ENCODE measurements around the gene IGF2BP1. TPM values are rescaled to one million over a fixed set of nuclear protein-coding genes. Genes with fewer than 3 reads are reported as not detected.
"Not testable (repeated sequence)": the region's sequence is repeated elsewhere in the genome, so short reads cannot be mapped to it uniquely, and the experiment has no call there.

The IGF2BP1 gene
- total RNA-seq, 1 donor from 2014 or later = 0.20 TPM

- DNase-seq (ENCODE audit: low read depth in 2 of 2) = no peak
Measured at GRCh38 chr17:48995974-48996721, 1.0 kb upstream of the IGF2BP1 start.

- no peak for DNase-seq (ENCODE audit: low read depth in 2 of 2)
Measured at GRCh38 chr17:48996722-48997102, 473 bp upstream of the IGF2BP1 start.

DNA sequence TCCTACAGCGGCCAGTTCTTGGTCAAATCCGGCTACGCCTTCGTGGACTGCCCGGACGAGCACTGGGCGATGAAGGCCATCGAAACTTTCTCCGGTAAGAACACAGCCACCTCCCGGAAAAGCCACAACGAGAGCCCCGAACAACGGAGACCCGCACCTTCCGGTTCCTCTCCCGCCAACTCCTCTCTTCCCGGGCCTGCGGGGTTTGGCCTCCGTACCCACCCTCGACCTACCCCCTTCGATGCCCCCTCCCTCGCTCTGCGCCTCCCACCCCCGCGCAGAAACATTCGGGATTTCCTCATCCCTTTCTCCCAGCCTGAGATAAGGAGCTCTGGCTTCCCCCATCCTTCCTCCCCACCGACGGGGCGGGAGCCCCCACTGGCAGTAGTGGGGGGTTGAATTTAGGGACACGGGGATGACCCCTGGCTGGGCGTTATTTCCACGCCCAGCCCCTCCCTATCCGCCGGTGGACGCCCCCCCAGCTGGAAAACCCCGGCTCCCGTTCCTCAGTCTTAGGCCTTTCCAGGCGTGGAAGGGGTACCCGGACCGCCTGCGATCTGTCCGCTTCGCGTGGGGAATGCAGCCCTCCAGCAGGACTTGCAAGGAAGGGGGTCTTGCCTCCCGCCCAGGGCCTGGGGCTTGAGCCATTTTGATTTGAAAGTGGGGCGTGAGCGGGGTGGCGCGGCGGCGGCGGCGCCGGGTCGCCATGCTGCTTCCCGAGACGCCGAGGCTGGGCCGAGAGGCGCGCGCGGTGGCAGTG lies 822 bp downstream of the IGF2BP1 start:
- no peak for DNase-seq (ENCODE audit: low read depth in 2 of 2)

GRCh38 chr17:48998587-48999440 lies 1.6 kb downstream of the IGF2BP1 start:
- DNase-seq (ENCODE audit: low read depth in 2 of 2) = no peak

- no peak for DNase-seq (ENCODE audit: low read depth in 2 of 2)
Measured at GRCh38 chr17:49000943-49001342, 3.8 kb downstream of the IGF2BP1 start.

GRCh38 chr17:49001671-49002070 lies 4.5 kb downstream of the IGF2BP1 start:
- DNase-seq (ENCODE audit: low read depth in 2 of 2) = no peak

- DNase-seq (ENCODE audit: low read depth in 2 of 2) = no peak
Measured at GRCh38 chr17:49002331-49002730, 5.1 kb downstream of the IGF2BP1 start.

- no peak for DNase-seq (ENCODE audit: low read depth in 2 of 2)
Measured at GRCh38 chr17:49002766-49003165, 5.6 kb downstream of the IGF2BP1 start.

- DNase-seq (ENCODE audit: low read depth in 2 of 2) = no peak
Measured at GRCh38 chr17:49003557-49004511, 6.6 kb downstream of the IGF2BP1 start.

DNA sequence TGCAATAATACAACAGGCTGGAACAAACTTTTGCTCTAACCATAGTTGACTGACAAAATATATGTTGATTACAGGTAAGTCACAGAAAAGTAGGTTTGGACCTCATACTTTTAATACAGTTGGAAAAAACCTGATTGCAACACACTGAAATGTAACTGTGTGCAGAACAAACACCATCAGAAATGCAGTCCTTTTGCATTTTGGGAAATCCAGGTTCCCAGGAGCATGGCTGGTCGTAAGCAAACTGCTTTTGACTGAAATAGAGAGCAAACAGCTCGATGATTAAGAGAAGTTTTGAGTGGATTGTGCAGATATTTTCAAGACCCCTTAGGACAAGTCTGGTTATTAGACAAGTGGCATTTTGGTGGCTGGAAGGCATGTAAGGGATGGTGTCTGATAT lies 8.0 kb downstream of the IGF2BP1 start:
- DNase-seq (ENCODE audit: low read depth in 2 of 2) = no peak

- not testable (repeated sequence) for DNase-seq (ENCODE audit: low read depth in 2 of 2)
Measured at GRCh38 chr17:49008908-49009307, 11.7 kb downstream of the IGF2BP1 start.

GRCh38 chr17:49012769-49013255 lies 15.6 kb downstream of the IGF2BP1 start:
- no peak for DNase-seq (ENCODE audit: low read depth in 2 of 2)

GRCh38 chr17:49013311-49014213 lies 16.4 kb downstream of the IGF2BP1 start:
- DNase-seq (ENCODE audit: low read depth in 2 of 2) = no peak

GRCh38 chr17:49015179-49015923 lies 18.2 kb downstream of the IGF2BP1 start:
- no peak for DNase-seq (ENCODE audit: low read depth in 2 of 2)

DNA sequence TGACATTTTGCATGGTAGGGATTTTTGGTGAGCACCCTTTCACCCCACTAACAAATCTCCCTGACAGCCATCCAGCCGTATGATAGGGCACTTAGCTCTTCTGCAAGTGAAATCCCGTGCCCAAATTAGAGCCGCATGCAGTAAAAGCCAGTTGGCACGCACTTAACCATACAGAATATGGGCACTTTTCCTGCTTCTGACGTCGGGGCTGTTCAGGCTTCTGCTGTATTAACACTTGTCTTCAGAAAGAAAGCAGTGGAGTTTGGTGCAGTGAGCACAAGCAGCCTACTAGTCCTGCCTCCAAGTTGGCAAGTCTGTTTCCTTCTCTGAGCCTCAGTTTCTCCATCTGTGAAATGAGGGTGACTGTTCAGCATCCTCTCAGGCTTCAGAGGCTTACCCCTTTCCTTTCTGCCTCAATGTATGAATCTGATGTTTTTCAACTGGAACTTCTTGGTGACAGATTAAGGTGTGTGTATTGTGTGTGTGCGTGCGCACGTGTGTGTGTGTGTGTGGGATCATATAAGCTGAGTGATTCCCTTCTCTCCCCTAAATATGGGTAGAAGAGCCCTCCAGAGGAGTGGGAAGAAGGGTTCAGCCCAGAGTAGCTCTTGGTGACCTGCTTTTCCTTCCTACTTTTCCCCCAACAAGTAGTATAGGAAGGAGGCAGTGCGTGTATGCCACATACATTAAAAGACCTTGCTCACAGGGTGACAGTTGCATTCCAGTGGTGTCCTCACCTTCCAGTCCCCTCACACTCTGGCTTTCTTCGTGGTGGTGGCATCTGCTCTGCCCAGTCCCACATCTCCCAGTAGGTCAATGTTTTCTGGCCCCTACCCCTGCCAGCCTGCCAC lies 19.0 kb downstream of the IGF2BP1 start:
- no peak for DNase-seq (ENCODE audit: low read depth in 2 of 2)

GRCh38 chr17:49016775-49017463 lies 19.7 kb downstream of the IGF2BP1 start:
- peak; percentile 49 to 54 for DNase-seq (ENCODE audit: low read depth in 2 of 2)

GRCh38 chr17:49018116-49018612 lies 21.0 kb downstream of the IGF2BP1 start:
- no peak for DNase-seq (ENCODE audit: low read depth in 2 of 2)
